ENCODE measurements around the gene BRK1. TPM values are rescaled to one million over a fixed set of nuclear protein-coding genes. Genes with fewer than 3 reads are reported as not detected.

The BRK1 gene
- total RNA-seq, 4 donors from 2014 or later = 79.3 to 163 (median 119) TPM

GRCh38 chr3:10122724-10123123 lies 7.2 kb downstream of the BRK1 start:
- TF ChIP-seq CTCF (IDR thresholded peaks at IDR 0.05; ENCODE audit: low read depth) = no peak

- no peak for TF ChIP-seq CTCF (IDR thresholded peaks at IDR 0.05; ENCODE audit: low read depth)
Measured at GRCh38 chr3:10136426-10137005, 21.0 kb downstream of the BRK1 start.

GRCh38 chr3:10137178-10137577 lies 21.7 kb downstream of the BRK1 start:
- no peak for TF ChIP-seq CTCF (IDR thresholded peaks at IDR 0.05; ENCODE audit: low read depth)

GRCh38 chr3:10140996-10141546 lies 25.6 kb downstream of the BRK1 start:
- no peak for TF ChIP-seq CTCF (IDR thresholded peaks at IDR 0.05; ENCODE audit: low read depth)

GRCh38 chr3:10142707-10143560 lies 27.5 kb downstream of the BRK1 start:
- no peak for TF ChIP-seq CTCF (IDR thresholded peaks at IDR 0.05; ENCODE audit: low read depth)

GRCh38 chr3:10145685-10146084 lies 30.2 kb downstream of the BRK1 start:
- no peak for TF ChIP-seq CTCF (IDR thresholded peaks at IDR 0.05; ENCODE audit: low read depth)

GRCh38 chr3:10149226-10149625 lies 33.8 kb downstream of the BRK1 start:
- no peak for TF ChIP-seq CTCF (IDR thresholded peaks at IDR 0.05; ENCODE audit: low read depth)

All from subcutaneous adipose tissue (tissue), 4 donors.